ACC112 (cell line): ENCODE results near the gene MDGA2.
"Not testable (repeated sequence)": the region's sequence is repeated elsewhere in the genome, so short reads cannot be mapped to it uniquely, and the experiment has no call there.

ENCODE experiments used
- H2AFZ ChIP-seq: fragments of 200-600 bp; sonication (generic); one replicate; pipeline ENCODE4 v1.6.0; 2017; ENCODE audit warnings: antibody characterized with exemption, low read length; ENCODE audit not compliant: unreplicated experiment
- H3K27ac ChIP-seq: fragments of 200-600 bp; sonication (generic); 2 replicates; pipeline ENCODE4 v1.5.1; 2014; ENCODE audit warnings: low read depth, mild to moderate bottlenecking, antibody characterized with exemption, low read length, moderate library complexity
- H3K27me3 ChIP-seq: fragments of 200-600 bp; sonication (generic); 2 replicates; pipeline ENCODE4 v1.6.1; 2014; ENCODE audit warnings: mild to moderate bottlenecking, antibody characterized with exemption, low read length, moderate library complexity, mixed read lengths; ENCODE audit not compliant: insufficient read depth
- H3K36me3 ChIP-seq: fragments of 200-600 bp; sonication (generic); 2 replicates; pipeline ENCODE4 v1.6.1; 2016; ENCODE audit warnings: mild to moderate bottlenecking, antibody characterized with exemption, low read length, moderate library complexity, mixed read lengths; ENCODE audit not compliant: insufficient read depth
- H3K4me1 ChIP-seq: fragments of 200-600 bp; sonication (generic); one replicate; pipeline ENCODE4 v1.6.1; 2016; ENCODE audit warnings: low read length, mixed read lengths; ENCODE audit not compliant: insufficient read depth, unreplicated experiment, control insufficient read depth
- H3K4me3 ChIP-seq: fragments of 200-600 bp; sonication (generic); 2 replicates; pipeline ENCODE4 v1.5.1; 2014; ENCODE audit warnings: mild to moderate bottlenecking, low read depth, low read length
- H3K79me2 ChIP-seq: fragments of 200-600 bp; sonication (generic); one replicate; pipeline ENCODE4 v1.6.0; 2016; ENCODE audit warnings: low read length; ENCODE audit not compliant: control insufficient read depth, unreplicated experiment, insufficient read depth

Gene MDGA2

DNA sequence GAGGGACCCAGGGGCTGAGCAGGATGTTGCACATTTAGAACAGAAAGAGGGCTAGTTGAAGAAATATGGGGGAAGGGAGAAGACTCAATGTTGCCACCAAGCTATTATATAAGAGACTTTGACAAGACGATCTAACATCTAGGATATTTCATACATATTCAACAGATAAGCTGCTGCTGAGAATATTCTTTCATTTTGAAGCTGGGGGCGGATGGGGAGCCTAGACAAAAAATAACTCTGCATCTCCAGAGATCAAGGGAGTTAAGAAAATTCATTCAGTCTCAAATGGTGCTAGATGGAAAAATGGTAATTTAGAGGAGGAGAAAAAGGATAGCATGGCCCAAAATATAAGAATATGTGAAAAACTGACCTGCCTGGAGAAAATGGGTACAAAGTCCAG lies 415.6 kb downstream of the MDGA2 start:
- H2AFZ ChIP-seq = no peak overlapping the region
- no peak overlapping the region for H3K27ac ChIP-seq
- H3K4me3 ChIP-seq = no peak overlapping the region
- no peaks in the 10 kb centered on the region for H3K79me2 ChIP-seq
- H3K36me3 ChIP-seq = no peaks in the 10 kb centered on the region
- no peaks in the 10 kb centered on the region for H3K4me1 ChIP-seq
- H3K27me3 ChIP-seq = no peaks in the 10 kb centered on the region

DNA sequence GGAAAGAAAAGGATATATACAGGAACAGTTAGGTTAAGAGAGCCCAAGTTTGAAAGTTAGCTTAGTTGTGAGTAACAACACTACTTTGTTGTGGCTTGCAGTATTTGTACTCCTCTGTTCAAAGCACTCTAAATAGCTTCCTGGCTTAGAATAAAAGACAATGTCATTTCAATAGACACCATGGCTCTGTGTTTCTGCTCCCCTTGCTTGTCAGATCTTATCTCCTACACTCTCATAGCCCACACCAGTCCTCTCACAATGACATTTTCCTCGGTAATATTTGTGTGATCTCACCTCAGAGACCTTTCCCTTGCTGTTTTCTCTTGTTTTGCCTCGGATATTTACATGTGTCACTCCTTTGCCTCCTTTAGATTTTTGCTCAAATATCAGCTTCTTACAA lies 418.4 kb downstream of the MDGA2 start:
- Histone ChIP-seq H2AFZ (no peak overlapping the region), H3K79me2 (no peaks in the 10 kb centered on the region), H3K27ac (no peak overlapping the region), H3K27me3 (no peaks in the 10 kb centered on the region), H3K36me3 (no peaks in the 10 kb centered on the region), H3K4me1 (no peaks in the 10 kb centered on the region), H3K4me3 (no peak overlapping the region)

DNA sequence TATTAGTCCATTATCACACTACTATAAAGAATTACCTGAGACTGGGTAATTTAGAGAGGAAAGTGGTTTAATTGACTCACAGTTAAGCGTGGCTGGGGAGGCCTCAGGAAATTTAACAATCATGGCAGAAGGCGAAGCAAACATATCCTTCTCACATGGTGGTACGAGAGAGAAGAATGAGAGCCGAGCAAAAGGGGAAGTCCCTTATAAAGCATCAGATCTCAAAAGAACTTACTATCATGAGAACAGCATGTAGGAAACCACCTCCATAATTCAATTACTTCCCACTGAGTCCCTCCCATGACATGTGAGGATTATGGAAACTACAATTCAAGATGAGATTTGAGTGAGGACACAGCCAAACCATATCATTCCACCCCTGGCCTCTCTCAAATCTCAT lies 422.6 kb downstream of the MDGA2 start:
- H3K27me3 ChIP-seq = no peaks in the 10 kb centered on the region
- no peak overlapping the region for H3K27ac ChIP-seq
- no peak overlapping the region for H2AFZ ChIP-seq
- no peaks in the 10 kb centered on the region for H3K36me3 ChIP-seq
- H3K4me3 ChIP-seq = no peak overlapping the region
- H3K79me2 ChIP-seq = no peaks in the 10 kb centered on the region
- no peaks in the 10 kb centered on the region for H3K4me1 ChIP-seq

DNA sequence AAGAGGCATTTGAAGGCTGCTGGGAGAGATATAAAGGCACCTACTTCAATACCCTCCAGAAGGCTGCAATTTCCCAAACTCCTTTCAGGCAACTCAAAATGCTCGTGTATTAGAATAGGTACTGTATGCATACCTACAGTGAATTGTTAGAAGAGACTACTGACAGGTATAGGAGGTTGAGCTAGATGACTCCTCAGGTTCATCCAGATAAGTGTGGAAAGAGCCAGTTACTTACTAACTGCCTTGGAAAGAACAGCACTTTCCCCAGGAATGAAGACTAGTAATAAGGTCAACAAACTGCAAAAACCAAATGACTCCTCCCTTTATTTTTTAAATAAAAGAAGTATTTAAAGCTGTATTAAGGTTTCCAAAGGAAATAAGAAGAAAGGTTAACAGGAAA lies 429.0 kb downstream of the MDGA2 start:
- Histone ChIP-seq H3K27me3 (no peaks in the 10 kb centered on the region), H3K4me3 (no peak overlapping the region), H3K27ac (no peak overlapping the region), H3K4me1 (no peaks in the 10 kb centered on the region), H3K79me2 (no peaks in the 10 kb centered on the region), H3K36me3 (no peaks in the 10 kb centered on the region), H2AFZ (no peak overlapping the region)

DNA sequence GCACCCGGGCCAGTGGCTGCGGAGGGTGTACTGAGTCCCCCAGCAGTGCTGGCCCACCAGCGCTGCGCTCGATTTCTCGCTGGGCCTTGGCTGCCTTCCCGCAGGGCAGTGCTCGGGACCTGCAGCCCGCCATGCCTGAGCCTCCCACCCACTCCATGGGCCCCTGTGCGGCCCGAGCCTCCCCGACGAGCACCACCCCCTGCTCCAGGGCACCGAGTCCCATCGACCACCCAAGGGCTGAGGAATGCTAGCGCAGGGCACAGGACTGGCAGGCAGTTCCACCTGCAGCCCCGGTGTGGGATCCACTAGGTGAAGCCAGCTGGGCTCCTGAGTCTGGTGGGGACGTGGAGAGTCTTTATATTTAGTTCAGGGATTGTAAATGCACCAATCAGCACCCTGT lies 432.8 kb downstream of the MDGA2 start:
- not testable (repeated sequence) for H3K4me3 ChIP-seq, H2AFZ ChIP-seq, H3K4me1 ChIP-seq, H3K27ac ChIP-seq, H3K79me2 ChIP-seq, H3K27me3 ChIP-seq, H3K36me3 ChIP-seq

DNA sequence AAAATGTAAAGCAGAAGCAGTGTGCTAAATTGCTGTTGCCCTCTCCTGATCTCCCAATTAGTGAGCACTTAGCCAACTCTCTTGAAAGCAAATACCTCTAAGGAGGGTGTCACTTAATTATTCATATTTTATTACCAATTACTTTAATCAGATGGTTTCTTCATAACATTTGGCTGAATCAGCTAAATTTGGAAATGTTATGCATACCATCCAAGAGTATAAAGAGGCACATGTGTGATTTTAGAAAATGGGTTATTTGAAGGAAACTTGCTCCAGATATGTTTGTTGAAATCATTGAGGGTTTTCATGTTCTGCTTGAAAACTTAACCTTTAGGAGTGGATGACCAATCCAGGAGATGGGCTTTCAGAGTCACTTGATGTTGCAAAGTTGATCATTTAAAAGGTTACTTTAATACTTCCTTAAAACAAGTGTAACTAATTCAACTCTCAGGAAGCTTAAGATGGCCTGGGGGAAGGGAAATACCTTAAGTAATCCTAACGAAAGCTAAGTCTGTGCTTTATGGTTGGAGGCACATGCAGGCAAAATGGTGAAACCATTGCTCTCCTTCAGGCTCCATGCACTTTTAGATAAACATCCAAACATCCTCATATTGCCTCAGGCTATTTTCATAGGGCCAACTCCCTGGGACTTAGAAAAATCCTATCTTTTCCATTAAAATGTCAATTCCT lies 434.5 kb downstream of the MDGA2 start:
- Histone ChIP-seq H3K27ac (no peak overlapping the region), H3K4me3 (no peak overlapping the region), H3K79me2 (no peaks in the 10 kb centered on the region), H2AFZ (no peak overlapping the region), H3K27me3 (no peaks in the 10 kb centered on the region), H3K4me1 (no peaks in the 10 kb centered on the region), H3K36me3 (no peaks in the 10 kb centered on the region)

DNA sequence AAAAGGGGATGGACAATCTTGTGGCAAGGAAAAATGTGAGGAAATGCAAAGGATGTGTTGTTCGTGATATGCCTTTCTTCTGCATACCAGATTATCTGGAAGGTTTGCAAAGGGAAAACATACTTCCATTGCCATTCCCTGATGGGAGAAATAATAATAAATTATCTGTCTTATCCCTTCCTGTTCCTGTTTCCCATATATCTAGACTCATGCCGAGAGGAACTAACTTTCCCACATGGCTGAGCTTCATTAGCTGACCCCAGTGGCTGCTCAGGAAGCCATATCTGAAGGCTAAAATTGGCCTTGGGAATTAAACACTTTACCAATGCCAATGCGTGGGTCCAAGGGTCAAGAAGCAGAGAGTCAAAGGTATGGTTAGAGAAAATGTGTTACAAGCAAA lies 439.8 kb downstream of the MDGA2 start:
- Histone ChIP-seq H3K4me1 (no peaks in the 10 kb centered on the region), H3K79me2 (no peaks in the 10 kb centered on the region), H3K27ac (no peak overlapping the region), H2AFZ (no peak overlapping the region), H3K4me3 (no peak overlapping the region), H3K27me3 (no peaks in the 10 kb centered on the region), H3K36me3 (no peaks in the 10 kb centered on the region)

DNA sequence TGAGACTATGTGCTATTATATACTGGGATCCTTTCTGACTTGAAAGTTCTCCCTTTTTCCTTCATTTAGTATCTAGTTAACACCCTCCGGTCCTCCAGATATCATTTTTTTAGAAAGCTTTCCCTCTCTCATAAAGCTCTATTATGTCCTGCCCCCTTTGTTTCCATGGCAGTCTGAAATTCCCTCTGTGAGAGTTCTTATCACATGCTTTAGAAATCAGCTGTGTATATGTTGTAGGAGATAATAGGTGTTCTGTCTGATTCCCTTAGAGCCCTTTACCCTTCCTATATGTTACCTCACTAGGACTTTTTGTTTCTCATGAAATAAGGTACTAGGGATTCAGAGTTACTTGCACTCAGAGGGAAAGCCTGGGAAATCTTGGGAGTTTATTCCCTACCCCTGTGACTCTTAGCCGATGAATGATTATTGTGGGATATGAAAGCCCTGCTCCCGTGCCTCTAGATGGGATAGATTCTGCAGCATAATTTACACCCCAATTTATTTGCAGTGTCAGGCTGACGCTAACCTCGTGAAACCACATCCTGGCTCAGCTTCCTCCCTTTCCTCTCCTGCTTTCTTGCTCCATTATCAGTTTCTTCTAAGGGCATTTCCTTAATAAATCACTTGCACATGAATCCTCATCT lies 448.4 kb downstream of the MDGA2 start:
- Histone ChIP-seq H3K27ac (no peak overlapping the region), H2AFZ (no peak overlapping the region), H3K79me2 (no peaks in the 10 kb centered on the region), H3K36me3 (no peaks in the 10 kb centered on the region), H3K4me1 (no peaks in the 10 kb centered on the region), H3K27me3 (no peaks in the 10 kb centered on the region), H3K4me3 (no peak overlapping the region)

DNA sequence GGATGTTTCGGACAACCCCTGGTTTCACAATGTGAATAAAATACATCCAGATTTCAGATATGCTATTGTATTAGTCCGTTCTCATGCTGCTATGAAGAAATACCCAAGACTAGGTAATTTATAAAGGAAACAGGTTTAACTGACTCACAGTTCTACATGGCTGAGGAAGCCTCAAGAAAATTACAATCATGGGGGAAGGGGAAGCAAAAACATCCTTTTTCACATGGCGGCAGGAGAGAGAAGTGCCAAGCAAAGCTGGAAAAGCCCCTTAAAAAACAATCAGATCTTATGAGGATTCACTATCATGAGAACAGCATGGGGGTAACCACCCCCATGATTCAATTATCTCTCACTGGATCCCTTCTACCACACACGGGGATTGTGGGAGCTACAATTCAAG lies 451.7 kb downstream of the MDGA2 start:
- H2AFZ ChIP-seq = no peak overlapping the region
- no peaks in the 10 kb centered on the region for H3K4me1 ChIP-seq
- H3K27me3 ChIP-seq = no peaks in the 10 kb centered on the region
- H3K79me2 ChIP-seq = no peaks in the 10 kb centered on the region
- no peak overlapping the region for H3K4me3 ChIP-seq
- H3K27ac ChIP-seq = no peak overlapping the region
- no peaks in the 10 kb centered on the region for H3K36me3 ChIP-seq

DNA sequence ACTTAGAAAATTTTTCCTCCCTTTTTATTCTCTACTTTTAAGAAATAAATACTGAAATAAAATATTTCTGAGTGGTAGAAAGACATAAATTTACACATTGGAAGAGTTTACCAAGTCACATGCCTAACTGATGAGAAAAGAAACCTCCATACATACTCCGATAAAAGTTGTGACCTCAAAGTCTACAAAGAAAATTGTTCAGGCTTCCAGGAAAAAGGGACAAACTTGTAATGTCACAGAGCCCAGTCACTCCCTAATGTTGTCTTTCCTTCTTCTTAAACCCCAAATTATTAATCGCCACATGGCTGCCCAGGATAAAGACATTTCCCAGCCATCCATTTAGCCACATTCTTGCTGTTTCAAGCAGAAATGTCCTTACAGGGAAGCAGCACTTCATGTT lies 455.3 kb downstream of the MDGA2 start:
- H3K4me1 ChIP-seq = no peaks in the 10 kb centered on the region
- H2AFZ ChIP-seq = no peak overlapping the region
- H3K79me2 ChIP-seq = no peaks in the 10 kb centered on the region
- no peak overlapping the region for H3K4me3 ChIP-seq
- no peak overlapping the region for H3K27ac ChIP-seq
- no peaks in the 10 kb centered on the region for H3K36me3 ChIP-seq
- H3K27me3 ChIP-seq = no peaks in the 10 kb centered on the region

DNA sequence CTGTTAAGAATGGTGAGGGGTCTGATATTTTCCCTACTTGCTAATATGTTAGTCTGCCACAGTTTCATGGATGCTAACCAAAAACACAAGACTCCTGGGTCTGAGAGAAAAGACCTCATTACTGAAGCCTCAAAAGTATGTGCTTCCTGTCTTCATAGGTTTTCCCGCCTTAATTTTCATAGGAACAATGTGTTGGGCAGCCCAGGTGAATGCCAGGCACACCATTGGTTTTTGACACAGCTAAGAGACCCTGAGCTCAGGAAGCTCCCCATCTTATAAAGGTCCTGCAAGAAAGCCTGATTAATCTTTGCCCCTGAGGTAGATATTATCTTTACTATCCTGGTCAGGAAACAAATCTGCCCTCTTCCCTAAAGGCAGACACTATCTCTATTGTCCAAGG lies 464.1 kb downstream of the MDGA2 start:
- Histone ChIP-seq H2AFZ (no peak overlapping the region), H3K27me3 (no peaks in the 10 kb centered on the region), H3K4me3 (no peak overlapping the region), H3K36me3 (no peaks in the 10 kb centered on the region), H3K4me1 (no peaks in the 10 kb centered on the region), H3K27ac (no peak overlapping the region), H3K79me2 (no peaks in the 10 kb centered on the region)
